GM21825 (cell line): ENCODE data around the gene FNDC3B.

Experiments
- ATAC-seq: cut with Tn5 transposase; IDR thresholded peaks from one replicate; pipeline ENCODE4 v1.9.1; 2021; ENCODE audit warnings: mild to moderate bottlenecking, moderate library complexity; ENCODE audit not compliant: unreplicated experiment

Gene FNDC3B

GRCh38 chr3:172204716-172205115 is 165.3 kb downstream of the FNDC3B start:
- ATAC-seq: no peak

DNA sequence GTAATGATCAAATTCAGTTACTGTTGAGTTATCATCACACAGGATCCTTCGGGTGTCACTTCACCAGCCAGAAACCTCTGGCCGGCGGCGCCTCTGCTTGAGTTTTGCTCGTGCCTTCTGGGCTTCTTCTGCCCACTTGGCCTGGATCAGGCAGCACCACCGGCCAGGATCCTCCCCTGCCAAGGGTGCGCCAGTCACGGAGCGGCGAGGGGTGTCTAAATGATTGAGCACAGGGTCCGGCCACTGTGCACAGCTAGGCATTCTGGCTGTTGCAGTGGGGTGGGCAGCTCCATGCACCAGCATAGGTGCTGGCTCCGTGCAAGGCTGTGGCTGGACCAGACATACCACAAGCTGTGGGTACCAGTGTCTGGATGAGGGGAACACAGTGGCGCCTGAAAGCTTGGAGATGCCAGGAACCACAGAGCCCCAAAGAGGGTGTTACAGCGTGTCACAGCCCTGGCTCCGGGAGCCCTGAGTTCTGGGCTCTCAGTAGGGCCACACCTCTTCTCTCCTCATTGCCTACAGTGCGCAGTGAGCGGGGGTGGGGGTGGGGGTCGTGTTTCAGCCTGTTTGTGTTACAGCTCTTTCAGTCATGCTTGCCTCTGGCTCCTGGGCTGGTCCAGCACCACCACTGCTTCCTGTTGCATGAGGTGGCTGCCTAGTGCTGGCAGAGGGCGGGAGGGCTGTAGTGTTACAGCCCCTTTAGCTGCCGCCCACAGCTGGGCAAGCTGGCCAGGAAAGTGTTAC is 169.4 kb downstream of the FNDC3B start:
- ATAC-seq: no peak

- no peak for ATAC-seq
Observed at GRCh38 chr3:172209333-172210321, 170.2 kb downstream of the FNDC3B start.

GRCh38 chr3:172210355-172210754 is 171.0 kb downstream of the FNDC3B start:
- no peak for ATAC-seq

DNA sequence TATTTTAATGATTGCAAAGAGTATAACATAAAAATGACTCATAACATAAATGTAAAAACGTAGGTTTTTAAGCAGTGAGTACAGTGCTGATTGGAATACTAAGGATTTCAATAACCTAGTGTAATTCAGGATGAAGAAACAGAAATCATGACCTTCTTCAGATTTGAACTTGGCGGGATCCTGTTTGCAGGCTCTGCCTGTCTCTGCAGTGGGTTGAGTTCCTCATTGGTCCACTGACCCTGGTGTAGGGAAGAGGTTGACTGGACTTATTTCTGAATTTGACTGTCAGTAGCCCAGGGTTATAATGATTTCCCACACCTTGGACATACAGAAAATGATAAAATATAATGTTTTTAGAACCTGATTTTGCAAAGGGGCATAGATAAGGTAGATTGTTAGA is 171.7 kb downstream of the FNDC3B start:
- ATAC-seq: no peak

GRCh38 chr3:172213200-172213599 is 173.8 kb downstream of the FNDC3B start:
- no peak for ATAC-seq

- no peak for ATAC-seq
Observed at GRCh38 chr3:172213904-172214303, 174.5 kb downstream of the FNDC3B start.

DNA sequence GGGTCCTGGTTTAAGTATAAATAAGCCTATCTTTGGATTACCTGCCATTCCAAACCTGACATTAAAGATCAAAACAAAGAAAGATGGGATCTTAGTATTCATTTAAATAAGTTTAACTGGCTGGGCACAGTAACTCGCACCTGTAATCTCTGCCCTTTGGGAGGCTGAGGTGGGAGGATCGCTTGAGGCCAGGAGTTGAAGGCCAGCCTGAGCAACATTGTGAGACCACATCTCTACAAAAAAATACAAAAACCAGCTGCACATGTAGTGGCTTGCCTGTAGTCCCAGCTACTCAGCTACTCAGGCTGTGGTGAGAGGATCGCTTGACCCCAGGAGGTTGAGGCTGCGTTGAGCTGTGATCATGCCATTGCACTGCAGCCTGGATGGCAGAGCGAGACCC is 176.9 kb downstream of the FNDC3B start:
- no peak for ATAC-seq

GRCh38 chr3:172216911-172217310 is 177.5 kb downstream of the FNDC3B start:
- no peak for ATAC-seq

DNA sequence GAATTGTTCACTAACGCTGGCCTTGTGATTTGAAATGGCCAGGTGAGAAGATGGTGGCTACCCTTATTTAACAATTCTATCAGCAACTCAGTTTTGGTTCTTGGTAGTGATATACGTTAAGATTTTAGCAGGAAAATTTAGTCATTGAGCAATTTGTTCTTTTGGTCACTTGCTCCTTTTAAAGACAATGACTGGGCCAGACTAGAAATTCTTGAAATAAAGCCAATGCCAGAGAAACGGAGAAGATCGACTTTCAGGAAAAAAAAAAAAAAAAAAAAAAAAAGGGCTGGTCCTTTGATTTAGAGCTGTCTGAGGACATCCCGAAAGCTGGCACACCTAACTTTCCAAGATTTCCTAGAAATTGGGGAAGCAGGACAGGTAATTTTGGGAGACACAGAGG is 178.5 kb downstream of the FNDC3B start:
- ATAC-seq: no peak

- no peak for ATAC-seq
Observed at GRCh38 chr3:172218350-172219323, 179.3 kb downstream of the FNDC3B start.

DNA sequence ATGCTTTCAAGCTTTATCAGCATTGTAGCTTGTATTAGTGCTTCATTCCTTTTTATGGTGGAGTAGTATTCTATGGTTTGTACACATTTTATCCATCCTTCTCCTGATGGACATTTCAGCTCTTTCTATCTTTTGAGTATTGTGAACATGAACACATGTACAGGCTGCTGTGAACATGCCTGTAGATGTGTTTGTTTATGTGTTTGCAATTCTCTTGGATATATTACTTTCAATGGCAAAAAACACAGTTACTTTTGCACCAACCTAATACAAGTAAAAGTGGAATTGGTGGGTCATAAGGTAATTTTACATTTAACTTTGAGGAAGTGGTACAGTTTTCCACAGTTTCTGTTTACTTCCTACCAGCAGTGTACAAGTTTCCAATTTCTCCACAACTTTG is 180.4 kb downstream of the FNDC3B start:
- no peak for ATAC-seq

GRCh38 chr3:172221547-172221946 is 182.2 kb downstream of the FNDC3B start:
- no peak for ATAC-seq

DNA sequence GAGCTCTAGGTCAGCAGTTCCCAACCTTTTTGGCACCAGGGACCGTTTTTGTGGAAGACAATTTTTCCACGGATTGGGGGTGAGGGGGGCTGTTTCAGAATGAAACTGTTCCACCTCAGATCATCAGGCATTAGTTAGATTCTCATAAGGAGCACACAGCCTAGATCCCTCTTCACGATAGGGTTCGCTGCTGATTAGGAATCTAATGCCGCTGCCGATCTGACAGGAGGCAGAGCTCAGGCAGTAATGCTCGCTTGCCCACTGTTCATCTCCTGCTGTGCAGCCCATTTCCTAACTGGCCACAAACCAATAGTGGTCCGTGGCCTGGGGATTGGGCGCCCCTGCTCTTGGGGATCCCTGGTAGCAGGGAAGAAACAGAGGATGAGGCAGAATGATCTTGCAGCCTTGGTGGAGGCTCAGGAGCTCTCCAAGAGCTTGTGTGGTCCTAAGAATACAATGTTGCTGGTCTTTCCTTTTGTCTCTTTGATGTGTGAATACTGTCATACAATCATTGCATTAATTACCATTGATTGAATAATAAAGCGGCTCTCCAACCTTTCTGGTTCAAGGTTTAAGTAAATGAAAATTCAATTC is 183.2 kb downstream of the FNDC3B start:
- no peak for ATAC-seq

- no peak for ATAC-seq
Observed at GRCh38 chr3:172223870-172224269, 184.5 kb downstream of the FNDC3B start.

DNA sequence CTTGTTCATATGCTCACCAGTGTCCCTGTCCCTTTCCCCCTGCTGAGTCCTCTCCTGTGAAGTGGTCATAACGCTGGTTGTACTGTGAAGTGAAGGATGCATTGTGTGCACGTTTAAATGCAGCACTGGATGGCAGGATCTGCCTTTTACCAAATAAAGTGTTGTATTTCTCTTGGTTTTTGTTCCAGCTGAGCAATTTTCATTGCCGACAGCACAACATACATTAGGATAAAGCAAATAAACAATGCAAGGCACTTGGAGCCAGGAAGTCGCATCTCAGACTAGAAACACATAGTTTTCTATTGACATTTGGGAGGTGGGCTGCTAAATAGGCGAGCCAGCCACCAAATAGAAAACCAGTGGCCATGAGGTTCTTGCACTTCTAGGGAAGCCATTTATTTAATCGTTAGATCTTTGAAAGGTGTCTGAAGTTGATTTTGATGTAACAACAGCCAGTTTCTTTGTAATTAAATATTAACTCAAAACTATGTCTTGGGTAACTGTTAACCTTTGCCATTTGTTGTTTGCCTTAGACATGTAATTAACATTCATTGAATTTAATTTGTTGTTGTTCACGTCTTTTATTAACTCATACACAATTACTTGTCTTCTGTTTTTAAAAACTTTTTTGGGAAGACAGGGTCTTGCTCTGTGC is 185.3 kb downstream of the FNDC3B start:
- ATAC-seq: no peak

DNA sequence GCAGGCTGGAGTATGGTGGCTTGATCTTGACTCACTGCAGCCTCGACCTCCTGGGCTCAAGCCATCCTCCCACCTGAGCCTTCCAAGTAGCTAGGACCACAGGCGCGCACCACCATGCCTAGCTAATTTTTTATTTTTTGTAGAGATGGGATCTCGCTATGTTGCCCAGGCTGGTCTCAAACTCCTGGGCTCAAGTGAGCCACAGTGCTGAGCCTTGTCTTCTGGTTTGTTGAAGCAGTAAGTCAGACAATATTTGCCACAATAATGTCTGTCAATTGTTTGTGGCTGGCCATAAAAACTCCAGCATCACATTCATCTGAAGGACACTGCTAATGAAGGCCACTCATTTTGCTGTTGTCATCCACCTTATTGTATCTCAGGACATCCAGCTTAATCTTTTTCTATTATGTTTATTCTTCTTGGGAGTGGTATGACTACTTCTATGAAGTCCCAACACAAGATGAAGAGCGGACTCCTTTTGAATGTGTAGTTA is 185.9 kb downstream of the FNDC3B start:
- no peak for ATAC-seq

- ATAC-seq: no peak
Observed at GRCh38 chr3:172226831-172227230, 187.5 kb downstream of the FNDC3B start.

GRCh38 chr3:172227340-172228035 is 188.1 kb downstream of the FNDC3B start:
- no peak for ATAC-seq
